OCI-LY1 (cell line): ENCODE results near the gene FTCD.

Source experiments
- EZH2 ChIP-seq: fragments of 200-600 bp; sonication (generic), shearing (Covaris generic); IDR thresholded peaks from 2 replicates; pipeline ENCODE4 v1.8.0; 2017; ENCODE audit warnings: borderline replicate concordance, mixed run types, mild to moderate bottlenecking, antibody characterized with exemption, low read length, moderate library complexity, mixed read lengths
- TF ChIP-seq, protein P1 (sequence below): fragments of 200-600 bp; sonication (generic), shearing (Covaris generic); IDR thresholded peaks from 2 replicates; pipeline ENCODE4 v1.5.1; 2017; ENCODE audit warnings: mild to moderate bottlenecking, antibody characterized with exemption, low read length, moderate library complexity, mixed read lengths

GRCh38 chr21:46152927-46153246 is 2.5 kb downstream of the FTCD start:
- TF ChIP-seq, protein P1, sequence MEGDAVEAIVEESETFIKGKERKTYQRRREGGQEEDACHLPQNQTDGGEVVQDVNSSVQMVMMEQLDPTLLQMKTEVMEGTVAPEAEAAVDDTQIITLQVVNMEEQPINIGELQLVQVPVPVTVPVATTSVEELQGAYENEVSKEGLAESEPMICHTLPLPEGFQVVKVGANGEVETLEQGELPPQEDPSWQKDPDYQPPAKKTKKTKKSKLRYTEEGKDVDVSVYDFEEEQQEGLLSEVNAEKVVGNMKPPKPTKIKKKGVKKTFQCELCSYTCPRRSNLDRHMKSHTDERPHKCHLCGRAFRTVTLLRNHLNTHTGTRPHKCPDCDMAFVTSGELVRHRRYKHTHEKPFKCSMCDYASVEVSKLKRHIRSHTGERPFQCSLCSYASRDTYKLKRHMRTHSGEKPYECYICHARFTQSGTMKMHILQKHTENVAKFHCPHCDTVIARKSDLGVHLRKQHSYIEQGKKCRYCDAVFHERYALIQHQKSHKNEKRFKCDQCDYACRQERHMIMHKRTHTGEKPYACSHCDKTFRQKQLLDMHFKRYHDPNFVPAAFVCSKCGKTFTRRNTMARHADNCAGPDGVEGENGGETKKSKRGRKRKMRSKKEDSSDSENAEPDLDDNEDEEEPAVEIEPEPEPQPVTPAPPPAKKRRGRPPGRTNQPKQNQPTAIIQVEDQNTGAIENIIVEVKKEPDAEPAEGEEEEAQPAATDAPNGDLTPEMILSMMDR, result no peak
- TF ChIP-seq EZH2, result no peak
